ENCODE data around the gene EIF2D.

GRCh38 chr1:206551296-206551985 is 60.8 kb downstream of the EIF2D start:
- TF ChIP-seq POLR2A (IDR thresholded peaks at IDR 0.05): no peak
- no peak for TF ChIP-seq CTCF (IDR thresholded peaks at IDR 0.05)
- no peak for TF ChIP-seq EP300 (IDR thresholded peaks at IDR 0.05)
